SW 1271 (cell line): ENCODE measurements around the gene HRC.
"Not testable (repeated sequence)": the region's sequence is repeated elsewhere in the genome, so short reads cannot be mapped to it uniquely, and the experiment has no call there.

Source experiments
- DNase-seq, 2 experiments: peaks; one replicate each; lab custom pipeline; 2025; lab: John Stamatoyannopoulos, UW

Gene HRC

DNA sequence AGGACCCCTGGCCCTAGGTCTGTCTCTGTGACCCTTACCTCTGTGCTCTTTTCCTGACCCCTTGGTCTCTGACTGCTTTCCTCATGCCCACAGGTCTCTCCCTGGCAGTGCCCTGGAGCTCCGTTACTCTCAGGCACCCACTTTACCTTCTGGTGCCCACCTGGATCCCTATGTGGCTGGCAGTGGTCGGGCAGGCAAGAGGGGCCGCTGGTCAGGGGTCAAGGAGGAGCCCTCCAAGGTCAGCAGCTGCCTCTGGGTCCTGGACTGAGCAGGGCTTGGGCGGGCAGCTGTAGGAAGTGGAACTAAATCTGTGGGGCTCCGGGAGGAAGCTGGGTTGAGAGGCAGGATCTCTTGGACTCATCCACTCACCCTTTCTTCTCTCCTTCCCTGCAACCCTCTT lies 19.5 kb downstream of the HRC start:
- no peak for DNase-seq

GRCh38 chr19:49133621-49134454 lies 21.4 kb downstream of the HRC start:
- no peak for DNase-seq

- no peak for DNase-seq
Measured at GRCh38 chr19:49132974-49133609, 22.1 kb downstream of the HRC start.

GRCh38 chr19:49130325-49130724 lies 24.9 kb downstream of the HRC start:
- no peak for DNase-seq

GRCh38 chr19:49129238-49129583 lies 26.0 kb downstream of the HRC start:
- DNase-seq: no peak

- no peak for DNase-seq
Measured at GRCh38 chr19:49128545-49129237, 26.5 kb downstream of the HRC start.

- DNase-seq: peak; percentile 55 to 89
Measured at GRCh38 chr19:49127674-49128544, 27.3 kb downstream of the HRC start.

DNA sequence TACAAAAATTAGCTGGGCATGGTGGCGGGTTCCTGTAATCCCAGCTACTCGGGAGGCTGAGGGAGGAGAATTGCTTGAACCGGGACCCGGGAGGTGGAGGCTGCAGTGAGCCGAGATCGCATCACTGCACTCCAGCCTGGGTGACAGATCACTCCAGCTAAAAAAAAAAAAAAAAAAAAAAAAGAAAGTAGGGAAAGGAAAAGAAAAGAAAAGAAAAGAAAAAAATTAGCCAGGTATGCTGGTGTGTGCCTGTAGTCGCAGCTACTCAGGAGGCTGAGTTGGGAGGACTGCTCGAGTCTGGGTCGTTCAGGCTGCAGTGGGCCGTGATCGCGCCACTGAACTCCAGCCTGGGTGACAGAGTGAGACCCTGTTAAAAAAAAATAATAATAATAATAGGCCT lies 28.0 kb downstream of the HRC start:
- DNase-seq: not testable (repeated sequence)

DNA sequence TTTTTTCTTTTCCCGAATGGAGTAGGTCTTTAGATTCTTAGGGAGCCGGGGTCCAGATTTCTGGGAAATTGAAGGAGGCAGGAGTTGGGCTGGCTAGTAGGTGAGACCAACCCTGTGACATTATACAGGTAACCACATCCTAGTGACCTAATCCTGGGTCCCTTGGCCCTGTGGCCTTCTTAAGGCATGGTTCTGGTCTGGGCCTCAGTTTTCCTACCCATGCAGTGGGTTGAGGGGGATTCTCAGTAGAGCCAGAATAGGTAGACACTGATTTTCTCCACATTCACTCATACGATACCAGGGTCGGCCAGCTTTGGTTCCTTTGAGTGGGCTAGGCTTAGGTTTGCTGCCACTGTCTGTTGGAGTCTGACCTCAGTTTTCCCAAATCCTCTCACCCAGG lies 28.6 kb downstream of the HRC start:
- DNase-seq: no peak

DNA sequence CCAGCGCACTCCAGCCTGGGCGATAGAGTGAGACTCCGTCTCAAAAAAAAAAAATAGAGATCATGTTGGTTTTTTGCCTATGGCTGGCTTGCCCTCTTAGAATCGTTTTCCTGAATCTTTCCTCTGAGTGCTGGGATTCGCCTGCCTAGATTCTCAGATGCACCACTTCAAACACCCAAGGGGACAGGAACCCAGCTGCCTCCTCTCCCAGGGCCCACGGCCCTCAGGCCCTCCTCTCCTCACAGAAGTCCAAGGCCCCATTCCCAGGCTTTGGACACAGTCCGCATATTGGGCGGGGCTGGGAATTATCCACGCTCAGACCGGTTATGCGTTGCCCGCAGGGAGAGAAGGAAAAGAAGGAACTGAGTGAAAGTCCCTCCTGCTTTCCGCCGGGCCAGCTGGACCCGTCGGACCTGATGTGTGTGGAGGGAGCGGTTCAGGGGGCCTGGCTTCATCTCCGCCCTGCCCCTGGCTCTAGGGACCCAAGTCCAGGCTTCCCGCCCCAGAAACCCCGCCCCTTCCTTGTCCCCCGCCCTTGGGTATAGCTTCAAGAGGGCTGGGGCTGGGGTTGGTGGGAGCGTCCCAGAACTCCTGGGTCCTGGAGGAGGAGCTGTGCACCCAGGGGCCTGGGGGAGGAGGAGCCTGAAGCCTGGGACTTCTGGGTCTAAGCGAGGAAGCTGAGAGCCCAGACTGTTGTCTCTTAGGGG lies 30.0 kb downstream of the HRC start:
- no peak for DNase-seq

- DNase-seq: not testable (repeated sequence)
Measured at GRCh38 chr19:49123285-49123684, 31.9 kb downstream of the HRC start.

- not testable (repeated sequence) for DNase-seq
Measured at GRCh38 chr19:49121841-49122240, 33.4 kb downstream of the HRC start.

GRCh38 chr19:49120868-49121267 lies 34.3 kb downstream of the HRC start:
- no peak for DNase-seq

- no peak for DNase-seq
Measured at GRCh38 chr19:49120325-49120683, 34.9 kb downstream of the HRC start.

GRCh38 chr19:49119411-49120324 lies 35.5 kb downstream of the HRC start, which contains the start of gene PPFIA3:
PPFIA3 (plus strand) TSS chr19:49119544; CDS start chr19:49127874, 8,330 bp downstream.
- no peak for DNase-seq

- peak; percentile 57 to 89 for DNase-seq
Measured at GRCh38 chr19:49118565-49119410, 36.4 kb downstream of the HRC start, which contains the start of gene C19orf73. C19orf73 (minus strand) TSS chr19:49119143; CDS start chr19:49119022, 121 bp downstream.

DNA sequence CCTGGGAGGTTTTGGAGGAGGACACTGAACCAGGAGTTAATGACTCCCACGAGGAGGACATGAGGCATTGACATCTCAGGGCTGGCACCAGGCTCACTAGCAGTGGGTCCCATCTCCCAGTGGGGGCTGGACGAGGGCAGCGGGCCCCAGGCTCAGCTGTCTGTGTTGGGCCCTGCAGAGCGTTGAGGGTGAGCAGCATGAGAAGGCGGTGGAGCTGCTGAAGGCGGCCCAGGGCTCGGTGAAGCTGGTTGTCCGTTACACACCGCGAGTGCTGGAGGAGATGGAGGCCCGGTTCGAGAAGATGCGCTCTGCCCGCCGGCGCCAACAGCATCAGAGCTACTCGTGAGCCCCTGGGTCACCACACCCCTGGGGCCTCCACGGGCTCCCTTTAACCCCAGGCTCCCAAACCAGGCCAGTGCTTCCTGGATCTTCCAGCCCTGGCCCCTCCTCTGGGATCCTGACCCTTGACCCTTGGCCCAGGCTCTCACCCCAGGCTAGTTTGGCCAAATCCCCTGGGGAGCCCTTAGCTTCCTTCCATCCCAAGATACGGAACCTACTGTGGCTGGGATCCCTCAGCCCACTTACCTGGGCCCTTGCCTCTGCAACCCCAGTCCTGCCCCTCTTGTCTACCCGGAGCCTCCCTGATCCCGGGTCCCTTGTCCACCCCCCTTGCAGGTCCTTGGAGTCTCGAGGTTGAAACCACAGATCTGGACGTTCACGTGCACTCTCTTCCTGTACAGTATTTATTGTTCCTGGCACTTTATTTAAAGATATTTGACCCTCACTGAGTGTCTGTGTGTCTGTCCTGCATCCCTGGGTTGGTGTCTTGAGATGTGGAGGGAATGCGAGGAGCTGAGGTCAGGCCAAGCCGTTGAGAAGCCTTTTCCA lies 37.3 kb downstream of the HRC start:
- no peak for DNase-seq

- DNase-seq: no peak
Measured at GRCh38 chr19:49116544-49116943, 38.7 kb downstream of the HRC start.
